GM10847 (cell line): ENCODE measurements around the gene FBXO9.

Source experiments
- POLR2A ChIP-seq: IDR thresholded peaks from 2 replicates; pipeline ENCODE4 v1.6.1; 2011; ENCODE audit not compliant: insufficient read length; ENCODE audit errors: extremely low read depth

The FBXO9 gene

DNA sequence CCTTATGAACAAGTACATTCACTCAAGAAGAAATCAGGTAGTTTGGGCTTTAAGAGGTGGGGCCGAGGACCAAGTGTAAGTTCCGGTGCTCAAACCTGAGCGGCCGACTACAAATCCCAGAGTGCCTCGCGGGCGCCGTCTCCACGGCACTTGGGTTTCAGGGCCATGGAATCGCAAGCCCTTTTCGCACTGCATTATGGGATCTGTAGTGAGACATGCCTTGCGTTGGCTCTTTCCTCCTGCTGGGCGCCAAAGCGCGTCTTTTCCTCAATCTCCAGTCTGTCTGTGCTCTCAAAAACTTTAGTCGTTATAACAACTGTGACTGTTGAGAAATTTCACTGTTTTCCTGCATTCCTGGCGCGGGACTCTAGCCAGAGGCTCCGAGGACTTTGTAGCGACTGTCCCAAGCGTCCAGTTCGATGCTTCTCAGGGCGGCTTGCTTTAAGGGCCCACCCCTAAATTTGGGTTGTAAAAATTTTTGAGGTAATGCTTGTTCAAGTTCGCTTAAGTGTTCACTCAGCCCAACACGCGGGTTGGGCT is 408 bp upstream of the FBXO9 start:
- TF ChIP-seq POLR2A = no peak

DNA sequence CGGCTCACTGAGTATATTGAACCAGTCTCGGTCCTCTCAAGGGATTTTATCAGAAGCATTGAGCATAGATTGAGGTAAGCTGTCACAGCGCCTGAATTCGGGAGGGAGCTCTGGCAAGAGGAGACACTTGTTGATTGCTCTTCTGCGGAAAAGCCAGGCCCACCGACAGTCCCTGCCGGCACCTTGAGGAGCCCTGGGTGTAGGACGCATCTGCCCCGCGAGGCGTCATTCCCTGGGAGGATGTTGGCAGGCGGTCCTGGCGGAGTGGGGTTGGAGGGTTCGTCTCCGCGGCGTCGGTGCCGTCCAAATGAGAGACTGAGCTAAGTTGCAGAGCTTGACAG is 843 bp downstream of the FBXO9 start:
- no peak for TF ChIP-seq POLR2A

DNA sequence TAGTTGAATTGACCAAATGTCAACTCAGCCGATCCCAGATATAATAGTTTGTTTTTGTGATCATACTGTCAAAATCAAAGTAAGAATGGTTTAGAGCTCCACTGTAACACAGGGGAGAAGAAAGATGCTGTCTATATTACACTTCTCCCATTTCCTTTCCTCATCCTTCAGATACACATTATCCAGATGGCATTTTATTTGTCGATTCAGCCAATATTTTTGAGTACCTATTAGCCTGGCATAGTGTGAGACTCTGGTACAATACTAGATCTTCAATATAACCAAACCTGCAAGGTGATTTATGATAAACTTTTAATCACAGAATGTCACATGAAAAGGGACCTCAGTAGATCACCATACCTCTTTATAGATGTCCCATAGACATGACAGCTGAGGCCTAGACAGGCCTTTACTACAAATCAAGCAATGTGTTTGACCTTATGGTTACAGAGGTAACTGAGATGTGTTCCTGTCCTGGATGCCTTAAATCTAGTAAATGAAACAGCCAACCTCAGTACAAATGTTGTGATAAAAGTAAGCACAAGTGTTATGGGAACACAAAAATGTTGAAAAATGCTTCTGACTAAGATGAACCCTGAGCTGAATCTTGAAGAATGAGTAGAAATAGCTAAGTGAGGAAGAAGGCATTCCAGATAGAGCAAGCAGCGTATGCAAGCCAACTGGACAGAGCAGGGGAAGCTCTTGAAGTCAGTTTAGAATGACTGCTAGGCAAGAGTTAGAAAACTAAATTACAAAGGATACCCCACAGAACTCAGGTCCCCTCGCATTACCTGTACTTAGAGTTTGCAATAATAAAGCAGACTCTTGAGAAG is 1.9 kb downstream of the FBXO9 start:
- TF ChIP-seq POLR2A = no peak

DNA sequence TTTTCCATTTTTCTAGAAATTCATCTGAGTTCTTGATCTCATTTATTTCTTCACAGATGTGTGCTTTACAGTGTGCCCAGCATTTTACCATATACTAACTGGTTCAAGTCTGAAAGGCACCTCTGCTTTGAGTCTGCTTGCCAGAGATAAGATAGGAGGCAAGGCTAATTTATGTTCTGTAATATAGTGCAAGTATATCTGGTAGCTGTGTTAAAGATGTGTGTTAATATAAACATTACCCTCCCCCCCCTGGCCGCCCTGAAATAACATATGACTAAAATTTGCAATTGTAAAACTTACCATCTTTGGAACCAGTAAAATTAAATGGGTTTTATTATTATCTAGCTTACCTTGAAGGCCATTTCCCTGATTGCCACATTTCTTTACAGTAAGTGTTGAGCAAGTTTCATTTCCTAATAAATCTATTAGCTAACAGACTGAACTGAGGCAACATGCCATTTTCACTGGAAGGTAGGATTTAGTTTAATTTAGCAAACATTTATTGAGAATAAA is 2.7 kb downstream of the FBXO9 start:
- TF ChIP-seq POLR2A = no peak

DNA sequence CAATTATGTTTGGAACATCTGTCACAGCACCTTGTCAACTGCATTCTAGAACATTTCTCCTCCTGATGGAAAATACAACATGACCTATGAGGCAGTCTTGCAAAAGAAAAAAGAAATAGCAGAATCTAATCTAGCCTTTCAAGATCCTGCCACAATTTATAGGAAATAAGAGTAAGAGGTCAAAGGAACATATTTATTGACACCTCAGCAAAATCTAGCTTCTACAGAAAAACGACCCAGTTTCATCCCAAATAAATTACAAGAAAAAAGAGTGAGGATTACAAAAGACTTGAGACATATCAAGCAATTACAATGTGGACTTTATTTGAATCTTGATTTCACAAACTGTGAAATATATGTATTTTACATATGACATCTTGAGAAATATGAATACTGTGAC is 4.2 kb downstream of the FBXO9 start:
- no peak for TF ChIP-seq POLR2A

DNA sequence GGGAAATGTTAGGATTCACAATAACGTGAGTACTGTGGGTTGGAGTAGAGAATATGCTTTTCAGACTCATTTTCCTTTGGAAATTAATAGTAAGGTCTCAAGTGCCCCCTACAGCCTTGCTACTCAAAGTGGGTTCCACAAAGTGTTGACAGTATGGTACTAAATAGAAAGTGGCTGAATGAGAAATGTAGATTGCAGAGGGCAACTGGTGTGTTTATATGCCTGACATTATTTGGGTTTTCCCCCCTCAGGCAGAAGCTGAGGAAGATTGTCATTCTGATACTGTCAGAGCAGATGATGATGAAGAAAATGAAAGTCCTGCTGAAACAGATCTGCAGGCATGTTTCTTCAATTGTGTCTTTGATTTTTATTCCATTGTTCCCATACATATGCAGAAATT is 5.6 kb downstream of the FBXO9 start:
- no peak for TF ChIP-seq POLR2A

DNA sequence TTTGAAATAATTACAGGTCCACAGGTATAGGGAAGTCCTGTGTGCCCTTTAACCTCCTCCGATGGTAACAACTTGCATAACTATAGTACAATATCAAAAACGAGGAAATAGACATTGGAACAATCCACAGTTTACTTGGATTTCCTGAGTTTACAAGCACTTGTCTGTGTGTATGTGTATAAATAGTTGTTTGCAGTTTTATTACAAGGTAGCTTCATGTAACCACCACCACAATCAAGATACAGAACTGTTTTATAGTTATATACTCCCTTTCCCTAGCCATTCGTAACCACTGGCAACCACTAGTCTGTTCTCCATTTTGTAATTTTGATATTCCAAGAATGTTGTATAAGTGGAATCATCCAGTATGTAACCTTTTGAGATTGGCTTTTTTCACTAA is 9.1 kb downstream of the FBXO9 start:
- no peak for TF ChIP-seq POLR2A

DNA sequence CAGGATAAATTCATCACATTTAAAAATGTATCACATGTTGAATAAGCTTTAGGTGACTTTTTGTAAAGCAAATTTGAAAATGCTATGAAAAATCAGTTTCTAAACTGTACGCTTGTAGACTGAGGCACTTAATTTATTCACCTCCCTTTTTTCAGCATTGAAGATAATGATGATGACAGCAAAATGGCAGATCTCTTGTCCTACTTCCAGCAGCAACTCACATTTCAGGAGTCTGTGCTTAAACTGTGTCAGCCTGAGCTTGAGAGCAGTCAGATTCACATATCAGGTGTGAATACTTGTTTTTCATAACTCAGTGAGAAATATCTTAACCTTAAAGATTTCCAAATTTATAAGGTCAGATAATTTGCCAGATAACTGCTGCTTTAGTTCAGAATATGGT is 15.6 kb downstream of the FBXO9 start:
- TF ChIP-seq POLR2A = no peak

DNA sequence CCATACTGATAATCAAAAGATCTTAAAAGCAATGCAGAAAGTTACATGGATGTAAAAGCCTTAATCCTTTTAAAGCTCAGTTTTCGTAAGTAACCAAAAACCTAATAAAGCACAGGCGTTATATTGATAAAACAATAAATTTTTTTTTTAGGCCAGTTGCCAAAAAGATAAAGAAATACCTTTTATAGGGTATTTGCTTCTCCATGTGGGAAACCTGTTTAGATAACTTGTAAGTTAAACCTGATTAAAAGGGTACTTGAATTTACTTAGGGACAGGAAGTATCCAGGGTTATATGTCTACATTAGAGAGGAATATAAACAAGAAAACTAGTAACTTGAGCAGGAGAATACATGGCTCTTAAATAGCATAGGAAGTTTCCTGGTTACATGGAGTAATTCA is 21.1 kb downstream of the FBXO9 start:
- no peak for TF ChIP-seq POLR2A

DNA sequence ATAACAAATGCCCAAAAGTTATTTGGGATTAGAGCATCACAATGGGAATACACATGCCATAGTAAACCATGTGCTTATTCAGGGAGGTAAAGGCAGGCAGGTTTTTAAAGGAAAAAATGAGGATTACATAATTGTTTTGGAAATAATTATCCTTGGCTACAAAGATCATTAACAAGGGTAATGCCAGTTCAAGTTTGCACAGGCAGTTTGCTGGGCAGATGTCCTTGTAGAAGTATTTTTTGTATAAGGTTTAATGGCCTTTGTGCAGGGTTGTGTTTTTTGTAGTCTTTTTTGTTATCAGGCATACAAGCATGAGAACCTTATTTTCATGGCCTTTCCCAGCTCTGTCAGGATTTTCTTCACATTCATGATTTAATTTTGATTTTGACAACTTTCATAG is 24.7 kb downstream of the FBXO9 start:
- no peak for TF ChIP-seq POLR2A

DNA sequence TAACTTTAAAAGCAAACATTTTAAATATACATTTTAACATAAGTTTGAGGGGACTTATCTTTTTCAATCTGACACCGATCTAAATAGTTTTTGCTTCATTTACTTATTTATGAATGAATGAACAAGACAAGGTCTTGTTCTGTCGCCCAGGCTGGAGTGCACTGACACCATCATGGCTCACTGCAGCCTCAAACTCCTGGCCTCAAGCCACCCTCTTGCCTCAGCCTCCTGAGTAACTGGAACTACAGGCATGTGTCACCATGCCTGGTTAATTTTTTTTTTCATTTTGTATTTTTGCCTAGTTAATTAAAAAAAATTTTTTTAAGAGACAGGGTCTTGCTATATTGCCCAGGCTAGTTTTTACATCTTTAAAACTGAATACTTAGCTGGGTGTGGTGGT is 25.4 kb downstream of the FBXO9 start:
- no peak for TF ChIP-seq POLR2A

DNA sequence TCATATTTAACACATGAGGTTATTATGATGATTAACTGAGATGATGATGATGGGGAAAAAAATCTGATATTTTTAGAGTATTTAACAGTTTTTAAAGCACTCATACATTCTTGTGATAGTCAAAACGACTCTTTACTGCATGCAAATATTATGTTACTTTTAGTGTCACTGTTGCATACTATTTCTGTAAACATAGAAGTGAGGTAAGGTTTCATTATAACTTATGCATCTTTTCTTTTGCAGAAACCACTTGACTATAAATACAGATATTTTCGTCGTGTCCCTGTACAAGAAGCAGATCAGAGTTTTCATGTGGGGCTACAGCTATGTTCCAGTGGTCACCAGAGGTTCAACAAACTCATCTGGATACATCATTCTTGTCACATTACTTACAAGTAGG is 30.1 kb downstream of the FBXO9 start:
- TF ChIP-seq POLR2A = no peak

DNA sequence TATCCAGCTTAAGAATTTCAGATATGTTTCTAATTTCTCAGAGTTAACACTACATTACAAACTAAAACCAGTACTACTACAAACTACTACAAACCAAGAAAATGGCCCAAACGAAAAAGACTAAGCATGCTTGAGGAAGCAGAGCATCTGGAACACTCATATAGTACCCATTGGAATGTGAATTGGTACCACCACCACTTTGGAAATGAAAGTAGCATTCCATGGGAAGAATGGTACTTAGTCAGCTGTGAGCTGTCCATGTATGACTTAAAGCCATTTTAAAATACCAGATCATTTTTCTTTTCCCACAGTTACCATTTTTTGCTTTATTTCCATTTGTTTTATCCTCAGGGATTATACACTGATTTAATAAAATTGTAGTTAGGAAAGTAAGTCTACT is 30.5 kb downstream of the FBXO9 start:
- TF ChIP-seq POLR2A = no peak

DNA sequence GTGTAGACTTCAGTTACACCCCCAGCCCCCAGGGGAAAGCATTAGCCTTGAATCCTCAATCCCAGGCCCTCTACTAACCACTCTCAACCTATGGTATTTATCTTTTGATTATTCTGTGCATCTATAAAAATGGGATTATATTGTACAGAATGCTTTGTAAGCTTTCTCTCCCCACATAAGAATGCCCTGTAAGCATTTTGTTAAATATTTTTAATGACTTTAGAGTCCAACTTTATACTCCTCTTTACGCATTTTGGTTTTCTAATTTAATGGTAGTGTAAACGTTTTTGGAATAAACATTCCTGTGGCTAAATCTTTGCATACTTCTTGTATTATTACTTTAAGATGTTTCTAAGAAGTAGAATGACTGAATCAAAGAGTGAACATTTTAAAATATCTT is 35.4 kb downstream of the FBXO9 start:
- TF ChIP-seq POLR2A = no peak

DNA sequence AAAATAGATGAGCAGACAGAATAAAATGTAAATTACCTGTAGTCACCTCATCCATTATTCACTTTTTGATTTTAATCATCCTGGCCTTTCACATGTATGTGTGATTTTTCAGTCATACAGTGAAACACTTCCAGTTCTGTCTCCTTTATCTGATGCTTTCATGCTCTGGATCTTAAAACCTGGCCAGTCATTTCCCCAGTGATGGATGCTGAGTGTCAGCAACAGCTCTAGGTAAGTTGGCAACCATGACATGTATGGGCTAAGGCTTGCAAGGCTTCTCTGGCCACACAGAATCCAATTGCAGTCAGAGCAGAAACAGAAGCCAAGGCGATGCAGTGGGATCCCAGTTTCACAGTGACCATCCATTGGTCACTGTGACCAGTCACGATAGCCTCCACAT is 35.8 kb downstream of the FBXO9 start:
- no peak for TF ChIP-seq POLR2A

DNA sequence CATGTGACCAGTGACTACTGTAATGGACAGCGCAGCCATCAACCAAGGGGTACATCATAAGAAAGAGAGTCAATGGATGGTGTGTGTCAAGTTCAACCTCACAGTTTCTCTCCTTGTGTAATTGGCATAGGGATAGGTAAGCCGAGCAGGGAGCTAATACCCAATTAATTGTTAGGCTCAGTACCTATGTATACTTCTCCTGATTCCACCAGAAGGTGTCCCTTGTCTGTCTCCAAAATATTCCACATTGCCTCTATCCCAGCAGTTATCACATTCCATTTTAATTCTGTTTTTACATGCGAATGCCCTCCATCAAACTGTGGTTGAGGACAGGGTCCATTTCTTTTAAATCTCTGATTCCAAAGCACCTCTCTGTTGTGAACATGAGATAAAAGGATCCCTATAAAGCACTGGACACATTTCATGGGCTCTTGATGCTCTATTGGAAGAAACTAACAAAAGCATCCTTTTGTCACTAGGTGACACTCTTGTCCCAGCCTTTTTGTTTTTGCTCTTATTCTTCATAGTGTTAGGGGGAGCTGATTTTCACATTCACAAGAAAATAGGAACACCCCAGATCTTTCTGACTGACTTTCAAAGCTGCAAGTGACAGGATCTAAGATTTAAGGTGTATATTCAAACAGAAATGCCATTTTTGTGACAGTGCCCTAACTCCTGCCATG is 38.9 kb downstream of the FBXO9 start:
- no peak for TF ChIP-seq POLR2A
